OCI-LY7 (cell line): Measurements from ENCODE around the gene PARVB.

Experiments
- CTCF ChIP-seq: fragments of 200-600 bp; sonication (generic); conservative IDR thresholded peaks from 2 replicates; pipeline ENCODE4 v1.5.1; 2014; ENCODE audit warnings: mild to moderate bottlenecking, antibody characterized with exemption, low read length, moderate library complexity, mixed read lengths
- EZH2phosphoT487 ChIP-seq: fragments of 200-600 bp; sonication (generic); IDR thresholded peaks from 2 replicates; pipeline ENCODE4 v1.6.1; 2018; ENCODE audit warnings: low read depth, borderline replicate concordance, mild to moderate bottlenecking, mixed run types, antibody characterized with exemption, low read length, moderate library complexity, mixed read lengths

DNA sequence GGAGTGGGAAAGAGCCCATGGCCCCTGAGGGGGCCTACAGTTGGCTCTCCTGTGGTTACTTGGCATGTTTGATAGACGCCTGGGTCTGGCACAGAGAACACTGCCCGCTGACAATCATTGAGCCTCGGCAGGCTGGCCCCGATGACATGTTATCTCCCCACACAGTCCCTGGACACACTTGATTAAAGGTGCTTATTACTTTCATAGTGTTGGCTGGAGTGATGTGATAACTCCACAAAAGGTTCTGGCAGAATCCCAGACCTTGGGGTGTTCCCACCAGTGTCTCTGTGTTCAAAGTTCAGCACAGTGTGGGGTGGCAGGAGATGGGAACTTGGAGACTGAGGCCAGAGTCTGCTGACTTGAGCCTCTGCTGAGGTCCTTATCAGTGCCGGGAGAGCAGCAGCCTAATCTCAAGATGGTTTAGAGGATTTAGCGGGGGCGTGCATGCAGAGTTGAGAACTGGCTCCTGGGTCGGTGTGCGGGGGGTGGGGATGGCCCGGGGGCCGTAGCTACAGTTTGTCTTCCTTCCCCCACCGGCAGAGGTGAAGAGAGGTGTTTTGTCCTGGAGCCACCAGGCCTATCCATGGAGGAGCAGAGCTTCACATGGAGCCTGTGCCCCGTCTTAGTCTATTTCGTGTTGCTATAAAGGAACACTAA, 22.5 kb downstream of the PARVB start:
- TF ChIP-seq CTCF (no peak), EZH2phosphoT487 (no peak)
